Bronchial epithelial cell (primary cell): ENCODE results near the gene ELMO1. TPM values are rescaled to one million over a fixed set of nuclear protein-coding genes. Genes with fewer than 3 reads are reported as not detected.

Experiments used
- DNase-seq: peaks from one replicate; pipeline ENCODE4 v3.0.0-alpha.2; 2010; ENCODE audit warnings: low read depth
- FAIRE-seq: peaks from 2 replicates; lab custom pipeline; 2011; peaks lifted over from hg19 to GRCh38; lab: Jason Lieb, UNC
- H3K27me3 ChIP-seq: 2 replicates; pipeline ENCODE4 v1.5.1; 2011; ENCODE audit warnings: low read length; ENCODE audit not compliant: control insufficient read depth, insufficient read depth
- H3K36me3 ChIP-seq: 2 replicates; pipeline ENCODE4 v1.5.1; 2011; ENCODE audit warnings: low read length; ENCODE audit not compliant: control insufficient read depth, insufficient read depth
- H3K4me3 ChIP-seq: 2 replicates; pipeline ENCODE4 v1.5.1; 2011; ENCODE audit warnings: mild to moderate bottlenecking, low read depth, low read length, control low read depth
- total RNA-seq: library from RNA; depleted of rRNA; stranded (reverse); fragments of >200 nt; gene quantifications from 2 replicates; pipeline ENCODE4 v1.2.1, GENCODE V29; 2014
- TF ChIP-seq, protein P1 (sequence below): IDR thresholded peaks from 2 replicates; pipeline ENCODE4 v1.5.1; 2011; ENCODE audit warnings: mild to moderate bottlenecking, moderate library complexity, low read length, control low read depth, inconsistent platforms; ENCODE audit not compliant: insufficient read depth, severe bottlenecking

Gene ELMO1
- total RNA-seq, 1 donor from 2014 or later, result under 0.01 TPM

DNA sequence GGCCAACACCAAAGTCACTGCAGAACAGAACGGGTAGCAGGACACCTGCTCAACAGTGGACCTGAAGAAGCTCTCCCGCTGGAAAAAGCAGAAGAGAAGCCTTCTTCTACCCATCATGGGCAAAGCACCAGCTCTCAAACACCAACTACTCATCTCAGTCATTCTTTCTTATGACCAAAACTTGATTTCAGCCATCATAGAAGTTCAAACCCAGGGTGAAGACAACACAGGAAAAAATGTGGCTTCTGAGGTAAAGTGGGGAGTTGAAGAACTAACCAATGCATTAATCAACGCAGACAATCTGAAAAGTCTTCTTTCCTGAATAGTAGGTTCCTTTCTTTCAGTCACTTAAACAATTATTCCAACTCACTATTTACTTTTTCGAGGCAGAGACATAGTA is 83.3 kb downstream of the ELMO1 start:
- TF ChIP-seq, protein P1, sequence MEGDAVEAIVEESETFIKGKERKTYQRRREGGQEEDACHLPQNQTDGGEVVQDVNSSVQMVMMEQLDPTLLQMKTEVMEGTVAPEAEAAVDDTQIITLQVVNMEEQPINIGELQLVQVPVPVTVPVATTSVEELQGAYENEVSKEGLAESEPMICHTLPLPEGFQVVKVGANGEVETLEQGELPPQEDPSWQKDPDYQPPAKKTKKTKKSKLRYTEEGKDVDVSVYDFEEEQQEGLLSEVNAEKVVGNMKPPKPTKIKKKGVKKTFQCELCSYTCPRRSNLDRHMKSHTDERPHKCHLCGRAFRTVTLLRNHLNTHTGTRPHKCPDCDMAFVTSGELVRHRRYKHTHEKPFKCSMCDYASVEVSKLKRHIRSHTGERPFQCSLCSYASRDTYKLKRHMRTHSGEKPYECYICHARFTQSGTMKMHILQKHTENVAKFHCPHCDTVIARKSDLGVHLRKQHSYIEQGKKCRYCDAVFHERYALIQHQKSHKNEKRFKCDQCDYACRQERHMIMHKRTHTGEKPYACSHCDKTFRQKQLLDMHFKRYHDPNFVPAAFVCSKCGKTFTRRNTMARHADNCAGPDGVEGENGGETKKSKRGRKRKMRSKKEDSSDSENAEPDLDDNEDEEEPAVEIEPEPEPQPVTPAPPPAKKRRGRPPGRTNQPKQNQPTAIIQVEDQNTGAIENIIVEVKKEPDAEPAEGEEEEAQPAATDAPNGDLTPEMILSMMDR, result no peak
- H3K27me3 ChIP-seq, result no peaks in the 10 kb centered on the region
- FAIRE-seq (no peak), DNase-seq (no peak)
- no peak overlapping the region for H3K4me3 ChIP-seq
- H3K36me3 ChIP-seq, result no peaks in the 10 kb centered on the region

DNA sequence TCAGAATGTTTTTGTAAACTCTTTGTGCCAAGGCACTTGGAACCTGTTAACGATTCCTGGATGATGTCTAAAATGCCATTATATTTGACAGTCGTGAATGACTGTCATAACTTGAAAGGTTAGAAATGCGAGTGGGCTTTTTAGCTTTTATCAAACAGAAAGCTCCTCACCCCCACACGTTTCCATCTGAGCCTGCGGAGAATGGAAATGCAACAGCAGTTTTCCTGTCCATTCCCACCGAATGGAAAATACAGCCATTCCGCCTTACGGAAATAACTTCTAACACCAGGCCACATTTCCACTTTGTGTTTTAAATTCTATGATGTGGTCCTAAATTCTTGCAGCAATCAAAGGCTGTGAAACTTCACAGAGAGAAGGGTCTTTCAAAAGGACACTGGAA is 83.8 kb downstream of the ELMO1 start:
- FAIRE-seq (no peak), DNase-seq (no peak)
- no peaks in the 10 kb centered on the region for H3K36me3 ChIP-seq
- H3K27me3 ChIP-seq, result no peaks in the 10 kb centered on the region
- no peak overlapping the region for H3K4me3 ChIP-seq
- TF ChIP-seq, protein P1, result no peak

GRCh38 chr7:37363536-37364491 is 84.8 kb downstream of the ELMO1 start:
- TF ChIP-seq, protein P1, result no peak
- no peaks in the 10 kb centered on the region for H3K36me3 ChIP-seq
- no peak overlapping the region for H3K4me3 ChIP-seq
- no peaks in the 10 kb centered on the region for H3K27me3 ChIP-seq
- DNase-seq, result no peak
- FAIRE-seq, result no peak

GRCh38 chr7:37362802-37363201 is 85.9 kb downstream of the ELMO1 start:
- Histone ChIP-seq H3K4me3 (no peak overlapping the region), H3K27me3 (no peaks in the 10 kb centered on the region), H3K36me3 (no peaks in the 10 kb centered on the region)
- DNase-seq (no peak), FAIRE-seq (no peak)
- TF ChIP-seq, protein P1, result no peak

- no peaks in the 10 kb centered on the region for H3K36me3 ChIP-seq
- no peak overlapping the region for H3K4me3 ChIP-seq
- no peak for FAIRE-seq
- no peaks in the 10 kb centered on the region for H3K27me3 ChIP-seq
- TF ChIP-seq, protein P1, result no peak
- no peak for DNase-seq
Observed at GRCh38 chr7:37360484-37360883, 88.2 kb downstream of the ELMO1 start.
